CD4-positive, alpha-beta T cell (primary cell): Measurements from ENCODE around the gene MUC7. TPM values are rescaled to one million over a fixed set of nuclear protein-coding genes. Genes with fewer than 3 reads are reported as not detected.
"Not testable (repeated sequence)": the region's sequence is repeated elsewhere in the genome, so short reads cannot be mapped to it uniquely, and the experiment has no call there.

Source experiments
- ATAC-seq: fragments of 200-7000 bp; cut with Tn5 transposase; one replicate; pipeline ENCODE4 v1.10.0; 2022; ENCODE audit warnings: mild to moderate bottlenecking; ENCODE audit not compliant: poor library complexity
- CTCF ChIA-PET: fragments of 350-600 bp; sonication (Branson Sonifier 250); formaldehyde crosslinking; loops from one replicate; lab custom pipeline; 2021; ENCODE audit warnings: antibody characterized with exemption, inconsistent platforms; lab: Charles Lee
- POLR2A ChIA-PET: fragments of 350-600 bp; sonication (Branson Sonifier 250); formaldehyde crosslinking; loops from one replicate; lab custom pipeline; 2021; ENCODE audit warnings: antibody characterized with exemption, inconsistent platforms; lab: Charles Lee
- DNase-seq, 14 experiments: peaks; one replicate each; pipeline ENCODE4 v3.0.0-alpha.2; 2013 to 2020; ENCODE audit warnings: mixed read lengths in 2 of 14
- H3K27ac ChIP-seq, 2 donors: one replicate each; pipeline versions ENCODE4 v1.5.1 to v1.7.0; 2013; ENCODE audit warnings: low read length in 2 of 2, low read depth in 1 of 2, mild to moderate bottlenecking in 1 of 2
- H3K27me3 ChIP-seq, 2 experiments: 1 replicate in 1 of 2; 2 replicates in 1 of 2; pipeline versions ENCODE4 v1.6.1 to v1.7.0; 2013; ENCODE audit warnings: low read length in 2 of 2, control low read depth in 1 of 2, mild to moderate bottlenecking in 1 of 2, moderate library complexity in 1 of 2; ENCODE audit not compliant: insufficient read depth in 2 of 2, control insufficient read depth in 1 of 2
- H3K36me3 ChIP-seq: one replicate; pipeline ENCODE4 v1.6.1; 2013; ENCODE audit warnings: low read length, control low read depth; ENCODE audit not compliant: insufficient read depth
- H3K4me1 ChIP-seq: one replicate; pipeline ENCODE4 v1.6.1; 2013; ENCODE audit warnings: low read length, control low read depth; ENCODE audit not compliant: insufficient read depth
- H3K4me3 ChIP-seq: one replicate; pipeline ENCODE4 v1.5.1; 2013; ENCODE audit warnings: mild to moderate bottlenecking, low read length, moderate library complexity
- H3K9me3 ChIP-seq, 2 experiments: 1 replicate in 1 of 2; 2 replicates in 1 of 2; pipeline versions ENCODE4 v1.6.1 to v1.7.0; 2013; ENCODE audit warnings: low read length in 2 of 2, mild to moderate bottlenecking in 2 of 2, control low read depth in 1 of 2, moderate library complexity in 1 of 2; ENCODE audit not compliant: control insufficient read depth in 1 of 2, insufficient read depth in 1 of 2
- H3K27ac Mint-ChIP-seq: one replicate; pipeline ENCODE4 v1.8.0; 2020; ENCODE audit warnings: mixed read lengths
- H3K27me3 Mint-ChIP-seq: one replicate; pipeline ENCODE4 v1.8.0; 2021; ENCODE audit warnings: mixed read lengths
- H3K36me3 Mint-ChIP-seq: one replicate; pipeline ENCODE4 v1.8.0; 2021; ENCODE audit warnings: low read depth, mixed read lengths
- H3K4me1 Mint-ChIP-seq: one replicate; pipeline ENCODE4 v1.8.0; 2021; ENCODE audit warnings: low read depth, mixed read lengths
- H3K4me3 Mint-ChIP-seq: one replicate; pipeline ENCODE4 v1.8.0; 2020; ENCODE audit warnings: mild to moderate bottlenecking, mixed read lengths
- H3K9me3 Mint-ChIP-seq: one replicate; pipeline ENCODE4 v1.8.0; 2020; ENCODE audit warnings: mixed read lengths
- CTCF ChIP-seq: fragments of 200-600 bp; IDR thresholded peaks from one replicate; pipeline ENCODE4 v1.8.0; 2022; ENCODE audit warnings: antibody characterized with exemption, mild to moderate bottlenecking
- intact Hi-C, 2 experiments: fragments of 100-400 bp; cut with DNase I in 1 of 2; cut with micrococcal nuclease in 1 of 2; formaldehyde crosslinking; loops; one replicate each; pipeline versions ENCODE4 v1.15.1 to v1.9.0; 2023 to 2025; cut with DNase I, micrococcal nuclease
- total RNA-seq, 174 experiments: library from RNA in 2 of 174; stranded (reverse) in 2 of 174; gene quantifications; one replicate each; pipeline ENCODE4 v1.2.3 and lab custom pipeline; 2021 to 2026

Gene MUC7
- total RNA-seq, 2 experiments from 2014 or later = not detected

- Histone ChIP-seq H3K27me3 (no peaks in the 10 kb centered on the region), H3K4me3 (no peak overlapping the region), H3K36me3 (no peaks in the 10 kb centered on the region), H3K4me1 (no peaks in the 10 kb centered on the region), H3K27ac (no peak overlapping the region), H3K9me3 (no peaks in the 10 kb centered on the region)
- Mint-ChIP-seq H3K9me3 (no peaks in the 10 kb centered on the region), H3K4me1 (no peaks in the 10 kb centered on the region), H3K4me3 (no peak overlapping the region), H3K36me3 (no peaks in the 10 kb centered on the region), H3K27me3 (peaks cover 5% of the 10 kb centered on the region), H3K27ac (no peak overlapping the region)
- ATAC-seq (no peak), DNase-seq (no peak)
- CTCF ChIA-PET = interaction anchor here (0.9 kb wide), 1 partner anchor 38 kb away, joined by 3 read pairs; no protein-coding TSS in a partner anchor
- TF ChIP-seq CTCF = no peak
- intact Hi-C loops = no loop called here
- POLR2A ChIA-PET = no interaction called here
Observed at GRCh38 chr4:70473679-70474078, 1.7 kb downstream of the MUC7 start.

GRCh38 chr4:70488748-70489147 is 16.8 kb downstream of the MUC7 start:
- intact Hi-C loops = no loop called here
- ChIA-PET CTCF (no interaction called here), POLR2A (no interaction called here)
- Histone ChIP-seq H3K36me3 (no peaks in the 10 kb centered on the region), H3K27ac (no peak overlapping the region), H3K9me3 (no peaks in the 10 kb centered on the region), H3K27me3 (no peaks in the 10 kb centered on the region), H3K4me3 (no peak overlapping the region), H3K4me1 (no peaks in the 10 kb centered on the region)
- ATAC-seq = no peak
- Mint-ChIP-seq H3K4me3 (no peak overlapping the region), H3K27me3 (peaks cover 10% of the 10 kb centered on the region), H3K9me3 (no peaks in the 10 kb centered on the region), H3K36me3 (no peaks in the 10 kb centered on the region), H3K27ac (no peak overlapping the region), H3K4me1 (no peaks in the 10 kb centered on the region)
- no peak for TF ChIP-seq CTCF
- DNase-seq = no peak

- ChIA-PET CTCF (no interaction called here), POLR2A (no interaction called here)
- Mint-ChIP-seq H3K36me3 (no peaks in the 10 kb centered on the region), H3K4me1 (no peaks in the 10 kb centered on the region), H3K9me3 (no peaks in the 10 kb centered on the region), H3K27me3 (peaks cover 23% of the 10 kb centered on the region), H3K4me3 (no peak overlapping the region), H3K27ac (no peak overlapping the region)
- no peaks in the 10 kb centered on the region for H3K4me1 ChIP-seq
- no peak for TF ChIP-seq CTCF
- ATAC-seq (no peak), DNase-seq (no peak)
- H3K36me3 ChIP-seq = no peaks in the 10 kb centered on the region
- H3K27me3 ChIP-seq = no peaks in the 10 kb centered on the region
- H3K9me3 ChIP-seq = no peaks in the 10 kb centered on the region
- H3K4me3 ChIP-seq = no peak overlapping the region
- intact Hi-C loops = no loop called here
- no peak overlapping the region for H3K27ac ChIP-seq
Observed at GRCh38 chr4:70496231-70496630, 24.2 kb downstream of the MUC7 start.

GRCh38 chr4:70501838-70502237 is 29.8 kb downstream of the MUC7 start:
- H3K36me3 ChIP-seq, H3K4me1 ChIP-seq, H3K9me3 ChIP-seq, H3K27ac Mint-ChIP-seq, H3K4me1 Mint-ChIP-seq, H3K9me3 Mint-ChIP-seq, H3K4me3 Mint-ChIP-seq, POLR2A ChIA-PET, ATAC-seq, H3K27ac ChIP-seq, H3K27me3 Mint-ChIP-seq, DNase-seq, H3K36me3 Mint-ChIP-seq, H3K27me3 ChIP-seq, H3K4me3 ChIP-seq, CTCF ChIA-PET: not testable (repeated sequence)
- intact Hi-C loops = loop anchor here in 1 of 2 experiments (10.0 kb wide), 1 partner anchor 677 kb away; no protein-coding TSS in a partner anchor
